Posterior cingulate gyrus (tissue), 11 donors: ENCODE results near the gene LRRC53.

Experiments used
- DNase-seq, 10 donors: peaks; one replicate each; pipeline versions ENCODE4 v3.0.0 to v3.0.0-alpha.2; 2020 to 2021; ENCODE audit warnings: mixed read lengths in 3 of 10
- intact Hi-C: fragments of 100-400 bp; cut with DNase I; formaldehyde crosslinking; loops from one replicate; pipeline ENCODE4 v1.15.1; 2023

LRRC53 gene

DNA sequence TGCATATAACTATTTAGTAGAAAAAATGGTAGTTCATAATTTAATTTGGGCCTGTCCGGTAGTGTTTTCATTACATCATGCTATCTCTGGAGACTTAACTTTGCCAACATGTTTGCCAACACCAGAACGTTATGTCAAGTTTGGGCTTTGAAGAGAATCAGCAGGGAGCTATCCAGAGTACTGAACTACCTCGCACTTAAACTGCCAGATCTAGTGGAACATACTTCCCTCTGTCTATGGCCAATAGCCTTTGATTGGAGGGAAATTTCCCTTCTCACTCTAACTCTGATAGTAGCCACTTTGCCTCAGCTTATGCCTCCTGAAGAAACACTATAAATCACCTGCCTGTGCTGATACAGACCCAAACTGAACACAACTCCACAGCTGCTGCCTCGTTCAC, 10.0 kb downstream of the LRRC53 start:
- DNase-seq: peak in 1 of 10 donors; percentile 35
- intact Hi-C loops: no loop called here

DNA sequence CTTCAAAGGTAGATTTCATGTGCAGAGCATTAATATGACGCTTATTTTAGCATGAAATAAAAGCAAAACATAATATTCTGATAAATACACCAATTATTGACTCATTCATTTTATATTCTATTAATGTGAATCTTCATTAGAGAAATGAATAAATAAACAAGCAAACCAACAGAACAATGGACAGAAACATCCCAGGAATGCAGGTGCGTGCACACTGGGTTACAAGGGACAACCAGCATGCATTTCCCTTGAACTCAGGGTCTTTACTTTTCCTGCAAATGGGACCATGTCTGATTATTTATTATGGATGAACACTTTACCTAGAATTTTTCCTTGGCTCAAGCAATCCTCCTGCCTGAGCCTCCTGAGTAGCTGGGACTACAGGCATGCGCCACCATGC, 13.5 kb downstream of the LRRC53 start:
- intact Hi-C loops: no loop called here
- no peak for DNase-seq

DNA sequence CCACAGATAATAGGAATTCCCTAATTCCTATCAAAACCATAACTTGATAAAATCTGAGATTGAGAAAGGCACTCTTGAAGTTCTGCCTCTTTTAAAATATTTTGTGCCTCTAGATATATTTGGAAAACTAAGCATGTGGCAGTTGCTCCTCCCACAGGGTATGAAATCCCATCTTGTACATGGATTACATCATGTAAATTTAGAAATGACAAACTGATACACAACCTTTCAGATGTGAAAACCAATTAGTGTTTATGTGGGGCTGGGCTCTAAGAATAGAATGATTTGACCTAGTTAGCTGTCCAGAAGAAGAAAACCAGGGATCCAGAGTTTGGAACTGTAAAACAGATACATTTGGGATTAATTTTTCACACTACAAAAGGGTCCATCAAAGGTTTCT, 15.7 kb downstream of the LRRC53 start:
- no peak for DNase-seq
- intact Hi-C loops: no loop called here

DNA sequence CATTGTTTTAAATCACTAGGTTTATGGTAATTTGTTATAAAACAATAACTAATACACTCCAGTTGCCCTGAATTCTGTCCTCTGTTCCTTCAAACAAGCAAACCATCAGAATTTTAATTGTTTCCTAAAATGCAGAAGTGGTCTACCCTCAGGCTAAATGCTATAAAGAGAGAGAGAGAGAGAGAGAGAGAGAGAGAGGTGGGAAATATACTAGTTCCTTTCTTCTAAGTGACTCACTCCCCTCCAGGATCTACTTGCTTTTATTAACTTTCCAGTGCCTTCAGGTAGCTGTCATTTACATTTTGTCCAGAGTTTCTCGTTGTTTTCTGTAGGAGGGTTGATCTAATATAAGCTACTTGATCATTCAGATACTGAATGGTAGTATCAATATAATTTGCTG, 26.4 kb downstream of the LRRC53 start:
- intact Hi-C loops: no loop called here
- no peak for DNase-seq

DNA sequence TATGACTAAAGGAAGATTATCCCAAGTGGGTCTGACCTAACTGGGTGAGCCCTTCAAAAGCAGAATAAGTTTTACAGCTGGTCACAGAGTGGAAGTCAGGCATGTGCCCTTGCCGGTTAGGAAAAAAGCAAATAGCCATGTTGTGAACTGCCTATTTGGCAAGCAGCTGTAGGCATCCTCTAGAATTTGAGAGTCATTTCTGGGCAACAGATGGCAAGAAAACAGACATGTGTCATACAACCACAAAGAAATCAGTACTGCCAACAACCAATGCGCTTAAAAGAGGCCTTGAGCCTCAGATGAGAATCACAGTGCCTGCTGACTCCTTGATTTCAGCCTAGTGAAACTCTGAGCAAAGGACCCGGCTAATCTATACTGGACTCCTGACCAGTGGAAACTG, 26.8 kb downstream of the LRRC53 start:
- intact Hi-C loops: no loop called here
- DNase-seq: no peak

- intact Hi-C loops: no loop called here
- DNase-seq: no peak
These were observed 30.8 kb downstream of the LRRC53 start for GRCh38 chr1:74481607-74482006.

GRCh38 chr1:74480068-74480467, 32.3 kb downstream of the LRRC53 start:
- DNase-seq: peak in 2 of 10 donors; percentile 67 to 84
- intact Hi-C loops: no loop called here

DNA sequence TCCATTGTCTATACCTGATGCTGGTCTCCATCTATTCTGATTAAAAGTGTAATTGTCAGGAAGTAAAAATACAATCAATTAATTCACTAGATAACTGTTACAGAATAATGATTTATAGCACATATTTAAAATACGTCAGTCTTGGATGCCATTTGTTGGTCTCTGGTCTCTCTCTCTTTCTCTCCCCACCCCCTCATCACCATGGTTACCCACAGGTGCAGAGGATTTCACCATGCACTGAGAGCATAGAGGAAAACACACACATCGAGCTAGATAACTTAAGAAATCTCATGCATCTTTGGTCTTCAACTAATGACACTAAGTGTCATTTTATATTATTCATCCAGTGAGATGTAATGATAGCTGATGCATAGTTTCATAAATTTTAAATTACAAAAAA, 33.4 kb downstream of the LRRC53 start:
- intact Hi-C loops: no loop called here
- DNase-seq: no peak

DNA sequence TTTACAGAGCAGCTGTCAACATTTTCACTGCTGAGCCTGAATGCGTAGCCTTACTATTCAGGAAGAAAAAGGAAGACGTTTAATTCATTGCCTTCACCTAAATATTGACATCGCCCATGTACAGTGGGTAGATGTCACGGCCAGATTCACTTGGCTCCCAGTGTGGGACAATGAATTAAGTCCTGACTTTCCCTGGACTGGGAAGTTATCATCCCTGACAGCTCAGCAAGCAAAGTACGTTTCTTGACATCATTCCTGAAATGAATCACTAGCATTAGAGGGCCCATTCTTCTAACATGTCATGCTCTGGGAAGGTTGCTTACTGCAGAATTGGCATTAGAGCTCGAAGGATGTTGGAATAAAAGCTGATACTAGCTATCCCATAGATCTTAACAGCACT, 37.8 kb downstream of the LRRC53 start:
- no peak for DNase-seq
- intact Hi-C loops: no loop called here

DNA sequence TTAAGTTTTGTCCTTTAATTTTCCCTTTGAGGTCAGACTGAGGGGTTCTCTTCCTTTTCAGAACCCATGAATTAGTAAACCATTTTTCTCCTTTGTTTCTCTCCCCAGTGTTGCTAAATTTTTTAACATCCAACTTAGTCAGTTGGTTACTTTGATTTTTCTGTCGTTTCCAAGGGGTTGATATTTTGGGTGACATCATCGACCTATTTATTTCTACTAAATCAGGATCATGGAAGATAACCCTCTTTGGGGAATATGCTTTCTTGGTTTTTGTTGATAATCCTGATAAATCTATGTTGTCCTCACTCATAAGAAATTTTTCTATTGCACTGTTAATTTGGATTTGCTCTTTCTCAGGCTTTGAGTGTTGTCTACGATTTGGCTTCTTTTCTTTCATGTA, 40.9 kb downstream of the LRRC53 start:
- intact Hi-C loops: no loop called here
- no peak for DNase-seq

GRCh38 chr1:74470936-74471335, 41.5 kb downstream of the LRRC53 start:
- intact Hi-C loops: no loop called here
- DNase-seq: no peak

DNA sequence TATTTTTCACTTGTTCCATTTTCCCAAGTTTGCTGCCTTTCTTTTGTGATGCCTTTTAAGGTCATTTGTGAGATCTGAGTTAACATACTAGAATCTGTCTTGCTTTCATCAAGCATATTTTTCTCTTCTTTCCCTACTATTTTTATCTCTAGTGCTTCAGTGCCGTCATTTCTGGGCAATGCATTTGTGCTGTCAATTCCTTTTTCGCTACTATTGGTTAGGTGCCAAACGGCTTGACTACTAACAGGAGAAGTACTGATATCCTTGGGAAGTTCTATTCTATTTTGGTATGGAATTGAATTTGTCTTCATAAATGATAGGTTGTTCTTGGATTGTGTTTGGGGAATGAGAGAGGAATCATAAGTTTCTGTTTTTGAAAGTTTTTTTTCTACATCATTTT, 42.2 kb downstream of the LRRC53 start:
- intact Hi-C loops: no loop called here

DNA sequence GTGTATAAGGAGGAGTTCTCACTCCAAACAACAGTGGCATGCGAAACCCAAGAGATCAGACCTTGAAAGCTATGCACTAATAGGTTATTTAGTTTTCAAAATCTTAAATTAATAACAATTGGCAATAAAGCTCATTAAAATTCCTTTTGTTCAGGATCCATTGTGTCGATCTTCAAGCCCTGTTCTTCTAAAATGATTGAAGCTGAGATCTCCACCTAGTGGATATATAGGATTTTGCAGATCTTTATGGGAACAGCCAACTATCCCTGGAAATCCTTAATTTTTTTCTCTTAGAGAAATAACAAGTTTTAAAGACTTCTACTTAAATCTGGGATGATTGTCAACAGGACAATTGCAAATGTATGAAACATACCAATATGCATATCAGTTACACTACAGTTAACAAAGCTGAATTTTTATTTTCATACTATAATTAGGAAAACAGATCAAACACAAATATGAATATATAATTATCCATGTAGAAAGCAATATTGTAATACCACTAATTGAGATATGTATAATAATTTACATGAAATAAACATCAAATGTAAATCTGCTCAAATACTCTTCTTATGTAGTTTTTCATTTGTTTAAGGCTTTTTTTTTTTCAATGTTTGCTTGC, 43.3 kb downstream of the LRRC53 start:
- no peak for DNase-seq
- intact Hi-C loops: no loop called here

More for the DNA sequence above, 42.2 kb downstream of the LRRC53 start:
- no peak for DNase-seq

- no peak for DNase-seq
- intact Hi-C loops: no loop called here
These were observed 44.5 kb downstream of the LRRC53 start for GRCh38 chr1:74467786-74468377.

DNA sequence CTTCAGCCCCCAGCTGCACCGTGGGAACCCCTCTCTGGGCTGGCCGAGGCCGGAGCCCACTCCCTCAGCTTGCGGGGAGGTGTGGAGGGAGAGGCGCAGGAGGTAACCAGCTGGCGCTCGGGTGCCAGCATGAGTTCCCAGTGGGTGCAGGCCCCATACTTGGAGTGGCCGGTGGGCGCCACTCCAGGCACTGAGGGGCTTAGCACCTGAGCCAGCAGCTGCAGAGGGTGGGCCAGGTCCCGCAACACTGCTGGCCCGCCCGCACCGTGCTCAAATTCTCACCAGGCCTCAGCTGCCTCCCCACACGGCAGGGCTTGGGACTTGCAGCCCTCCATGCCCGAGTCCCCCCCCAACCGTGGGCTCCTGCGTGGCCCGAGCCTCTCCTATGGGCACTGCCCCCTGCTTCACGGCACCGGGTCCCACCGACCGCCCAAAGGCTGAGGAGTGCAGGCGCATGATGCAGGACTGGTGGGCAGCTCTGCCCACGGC, 47.2 kb downstream of the LRRC53 start:
- intact Hi-C loops: no loop called here
- peak in 3 of 10 donors; percentile 58 to 72 (median 67) for DNase-seq

- intact Hi-C loops: no loop called here
- no peak for DNase-seq
These were observed 48.4 kb downstream of the LRRC53 start for GRCh38 chr1:74464037-74464436.

- intact Hi-C loops: no loop called here
- peak in 1 of 10 donors; percentile 56 for DNase-seq
These were observed 49.0 kb downstream of the LRRC53 start for GRCh38 chr1:74463333-74463988.

DNA sequence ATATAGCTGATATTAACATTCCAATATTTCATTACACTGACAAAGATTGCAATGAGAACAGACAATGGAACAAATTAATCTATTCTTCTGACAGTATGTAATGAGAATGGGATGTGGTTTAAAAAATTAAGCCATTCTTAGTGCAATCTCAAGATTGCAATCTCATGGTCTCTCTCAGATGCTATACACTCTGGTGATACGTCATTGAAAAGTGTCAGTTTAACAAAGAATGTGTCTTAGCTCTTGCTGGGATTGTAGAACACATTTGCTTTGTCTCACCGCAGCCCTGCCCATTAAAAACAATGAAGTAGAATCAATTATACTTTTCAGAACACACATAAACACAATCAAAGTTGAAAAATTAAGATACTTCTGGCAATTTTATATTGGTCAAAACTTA, 55.2 kb downstream of the LRRC53 start:
- intact Hi-C loops: no loop called here

DNA sequence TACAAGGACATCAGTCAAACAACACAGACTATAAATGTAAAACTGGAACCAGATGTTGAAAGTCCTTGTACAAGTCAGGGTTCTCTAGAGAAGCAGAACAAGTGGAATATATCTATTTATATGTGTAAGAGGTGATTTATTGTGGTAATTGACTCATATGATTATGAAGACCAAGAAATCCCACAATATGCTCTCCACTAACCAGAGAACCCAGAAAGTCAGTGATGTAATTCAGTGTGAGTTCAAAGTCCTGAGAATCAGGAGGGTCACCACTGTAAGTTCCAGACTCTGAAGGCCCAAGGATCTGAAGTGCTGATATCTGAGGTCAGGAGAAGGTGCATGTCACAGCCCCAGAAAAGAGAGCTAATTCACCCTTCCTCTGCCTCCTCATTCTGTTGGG, 57.0 kb downstream of the LRRC53 start:
- no peak for DNase-seq
- intact Hi-C loops: no loop called here

More for the DNA sequence above, 55.2 kb downstream of the LRRC53 start:
- no peak for DNase-seq

- no peak for DNase-seq
These were observed 59.1 kb downstream of the LRRC53 start for GRCh38 chr1:74453277-74453676.

DNA sequence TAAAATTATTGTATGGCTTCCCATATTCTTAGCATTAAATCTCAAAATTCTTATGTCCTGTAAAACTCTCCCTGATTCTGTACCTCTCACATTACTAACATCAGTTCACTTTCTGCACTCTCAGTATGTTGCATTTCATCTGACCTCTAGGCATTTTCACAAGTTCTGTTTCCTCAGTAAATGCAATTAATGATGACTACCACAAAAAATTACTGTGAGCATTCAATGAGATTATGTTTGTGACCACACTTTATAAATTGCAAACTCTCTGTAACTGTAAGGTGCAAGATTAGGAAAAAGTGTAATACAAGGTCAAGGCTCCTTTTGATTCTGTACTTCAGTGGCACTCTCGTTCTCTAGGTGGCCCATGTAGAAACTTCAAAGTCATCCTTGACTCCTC, 60.4 kb downstream of the LRRC53 start:
- DNase-seq: no peak
- intact Hi-C loops: no loop called here

More at GRCh38 chr1:74453277-74453676, 59.1 kb downstream of the LRRC53 start:
- intact Hi-C loops: no loop called here

- intact Hi-C loops: no loop called here
- no peak for DNase-seq
These were observed 75.4 kb downstream of the LRRC53 start for GRCh38 chr1:74437035-74437434.
